ENCODE data around the gene CHRM1. TPM values are rescaled to one million over a fixed set of nuclear protein-coding genes. Genes with fewer than 3 reads are reported as not detected.

CHRM1 gene
- polyA plus RNA-seq, 2 of the 4 experiments (the other 2 are of a cell fraction), result not detected

- ChIA-PET POLR2A (interaction anchor here (1.0 to 3.2 kb wide), 4 partner anchors 12 to 42 kb away, joined by 3 to 48 read pairs (median 26); partner anchors contain the start of gene WDR74), CTCF (interaction anchor here (1.1 to 6.1 kb wide), 5 partner anchors 14 to 96 kb away, joined by 3 to 42 read pairs (median 4); no protein-coding TSS in a partner anchor)
- no peak for DNase-seq (ENCODE audit: low read depth in 1 of 2, low spot score in 1 of 2)
- H3K4me3 ChIP-seq, result peak overlapping the region; percentile 89
- H3K9me3 ChIP-seq, result no peaks in the 10 kb centered on the region
- H3K4me2 ChIP-seq, result peak overlapping the region; percentile 95
- peak overlapping the region; percentile 97 to 100 for H3K27ac ChIP-seq
- peaks cover 66% of the 10 kb centered on the region for H3K4me1 ChIP-seq
- ATAC-seq, result no peak
- WGBS (ENCODE audit: missing lambda C conversion rate), result 53% methylated on average over 5 of the region's 5 CpGs
- no peak for TF ChIP-seq HOXB13 (CRISPR knock-in tag; IDR thresholded peaks at IDR 0.05; ENCODE audit: low read depth)
- TF ChIP-seq JUNB (IDR thresholded peaks at IDR 0.05), result no peak
- no peak for TF ChIP-seq GATA3 (IDR thresholded peaks at IDR 0.05; ENCODE audit: borderline replicate concordance)
- no peak for FAIRE-seq
These were observed 38.2 kb downstream of the CHRM1 start for GRCh38 chr11:62882788-62883501.

GRCh38 chr11:62882431-62882749 lies 38.8 kb downstream of the CHRM1 start:
- H3K4me1 ChIP-seq, result peaks cover 61% of the 10 kb centered on the region

More at GRCh38 chr11:62882431-62882749, 38.8 kb downstream of the CHRM1 start:
- DNase-seq (ENCODE audit: low read depth in 1 of 2, low spot score in 1 of 2) (no peak), FAIRE-seq (no peak), ATAC-seq (no peak)
- H3K4me2 ChIP-seq, result peak overlapping the region; percentile 95
- POLR2A ChIA-PET, result interaction anchor here (1.0 to 3.2 kb wide), 4 partner anchors 12 to 42 kb away, joined by 3 to 48 read pairs (median 26); partner anchors contain the start of gene WDR74
- peak overlapping the region; percentile 97 to 100 for H3K27ac ChIP-seq
- H3K4me3 ChIP-seq, result peak overlapping the region; percentile 89
- CTCF ChIA-PET, result interaction anchor here (4.6 to 6.1 kb wide), 2 partner anchors 24 to 28 kb away, joined by 21 to 42 read pairs; no protein-coding TSS in a partner anchor
- no peak for TF ChIP-seq NPAS2 (CRISPR knock-in tag; IDR thresholded peaks at IDR 0.05; ENCODE audit: borderline replicate concordance)
- TF ChIP-seq FOSL2 (IDR thresholded peaks at IDR 0.05), result no peak
- TF ChIP-seq FOSL2 (CRISPR knock-in tag; IDR thresholded peaks at IDR 0.05), result no peak
- no peak for TF ChIP-seq POLR2A (IDR thresholded peaks at IDR 0.05; ENCODE audit: low read length)
- TF ChIP-seq BHLHE40 (IDR thresholded peaks at IDR 0.05; ENCODE audit: low read depth, low read length), result no peak
- TF ChIP-seq TFCP2L1 (CRISPR knock-in tag; IDR thresholded peaks at IDR 0.05), result no peak
- TF ChIP-seq ELK1 (IDR thresholded peaks at IDR 0.05; ENCODE audit: low read depth, low read length), result no peak
- TF ChIP-seq CEBPB (IDR thresholded peaks at IDR 0.05), result no peak
- TF ChIP-seq HOXB5 (CRISPR knock-in tag; IDR thresholded peaks at IDR 0.05), result no peak
- no peak for TF ChIP-seq ZC3H11A (IDR thresholded peaks at IDR 0.05)
- no peak for TF ChIP-seq USF2 (IDR thresholded peaks at IDR 0.05)
- TF ChIP-seq ZNF302 (CRISPR knock-in tag; IDR thresholded peaks at IDR 0.05), result no peak
- TF ChIP-seq, protein P1, sequence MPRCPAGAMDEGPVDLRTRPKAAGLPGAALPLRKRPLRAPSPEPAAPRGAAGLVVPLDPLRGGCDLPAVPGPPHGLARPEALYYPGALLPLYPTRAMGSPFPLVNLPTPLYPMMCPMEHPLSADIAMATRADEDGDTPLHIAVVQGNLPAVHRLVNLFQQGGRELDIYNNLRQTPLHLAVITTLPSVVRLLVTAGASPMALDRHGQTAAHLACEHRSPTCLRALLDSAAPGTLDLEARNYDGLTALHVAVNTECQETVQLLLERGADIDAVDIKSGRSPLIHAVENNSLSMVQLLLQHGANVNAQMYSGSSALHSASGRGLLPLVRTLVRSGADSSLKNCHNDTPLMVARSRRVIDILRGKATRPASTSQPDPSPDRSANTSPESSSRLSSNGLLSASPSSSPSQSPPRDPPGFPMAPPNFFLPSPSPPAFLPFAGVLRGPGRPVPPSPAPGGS (IDR thresholded peaks at IDR 0.05), result no peak
- TF ChIP-seq ATOH8 (CRISPR knock-in tag; IDR thresholded peaks at IDR 0.05; ENCODE audit: low read depth), result no peak
- H3K9me3 ChIP-seq, result no peaks in the 10 kb centered on the region
- WGBS (ENCODE audit: missing lambda C conversion rate), result 31% methylated on average over 6 of the region's 6 CpGs
